ENCODE data around the gene MYRF. TPM values are rescaled to one million over a fixed set of nuclear protein-coding genes. Genes with fewer than 3 reads are reported as not detected.

MYRF gene
- total RNA-seq, 3 donors from 2014 or later (not counting 1 experiment from before 2014, with no cell fraction given), result 4.9 to 15.3 (median 7.3) TPM

- no peak overlapping the region for H3K4me3 Mint-ChIP-seq
- H3K36me3 Mint-ChIP-seq, result no peaks in the 10 kb centered on the region
- Histone ChIP-seq H3K27me3 (ENCODE audit: control insufficient read depth, insufficient read depth, low read length) (no peaks in the 10 kb centered on the region), H3K4me1 (ENCODE audit: control insufficient read depth, insufficient read depth, low read length) (peaks cover 23% of the 10 kb centered on the region), H3K9me3 (ENCODE audit: control insufficient read depth, insufficient read depth, low read length) (no peaks in the 10 kb centered on the region), H3K4me3 (ENCODE audit: low read length) (no peak overlapping the region), H3K27ac (ENCODE audit: low read length) (no peak overlapping the region), H3K36me3 (ENCODE audit: control insufficient read depth, insufficient read depth, low read length) (peaks cover 5% of the 10 kb centered on the region)
- no peaks in the 10 kb centered on the region for H3K27me3 Mint-ChIP-seq (ENCODE audit: low read depth in 2 of 2)
- WGBS (ENCODE audit: insufficient coverage), result 84% methylated on average over 9 of the region's 9 CpGs
- no peak overlapping the region for H3K27ac Mint-ChIP-seq
- no peak for ATAC-seq
- DNase-seq, result no peak
- intact Hi-C loops (cut with micrococcal nuclease), result no loop called here
- no peaks in the 10 kb centered on the region for H3K9me3 Mint-ChIP-seq
- peaks cover 8 to 21% of the 10 kb centered on the region in 2 donors for H3K4me1 Mint-ChIP-seq
- TF ChIP-seq CTCF (IDR thresholded peaks at IDR 0.05), result no peak
Observed at GRCh38 chr11:61780581-61781162, 28.2 kb downstream of the MYRF start.

- peaks cover 8% of the 10 kb centered on the region for H3K36me3 ChIP-seq (ENCODE audit: control insufficient read depth, insufficient read depth, low read length)
- DNase-seq, result no peak
- intact Hi-C loops (cut with micrococcal nuclease), result no loop called here
- peaks cover 0 to 12% of the 10 kb centered on the region in 2 donors for H3K4me1 Mint-ChIP-seq
- H3K36me3 Mint-ChIP-seq, result no peaks in the 10 kb centered on the region
- no peak overlapping the region for H3K4me3 ChIP-seq (ENCODE audit: low read length)
- no peaks in the 10 kb centered on the region for H3K27me3 ChIP-seq (ENCODE audit: control insufficient read depth, insufficient read depth, low read length)
- H3K4me1 ChIP-seq (ENCODE audit: control insufficient read depth, insufficient read depth, low read length), result peaks cover 15% of the 10 kb centered on the region
- no peak for TF ChIP-seq CTCF (IDR thresholded peaks at IDR 0.05)
- H3K27me3 Mint-ChIP-seq (ENCODE audit: low read depth in 2 of 2), result no peaks in the 10 kb centered on the region
- H3K27ac ChIP-seq (ENCODE audit: low read length), result no peak overlapping the region
- no peak overlapping the region for H3K27ac Mint-ChIP-seq
- H3K4me3 Mint-ChIP-seq, result no peak overlapping the region
- H3K9me3 Mint-ChIP-seq, result no peaks in the 10 kb centered on the region
- ATAC-seq, result no peak
- 87% methylated on average over 5 of the region's 5 CpGs for WGBS (ENCODE audit: insufficient coverage)
- no peaks in the 10 kb centered on the region for H3K9me3 ChIP-seq (ENCODE audit: control insufficient read depth, insufficient read depth, low read length)
Observed at GRCh38 chr11:61781585-61781984, 29.1 kb downstream of the MYRF start.

GRCh38 chr11:61782299-61782698 lies 29.9 kb downstream of the MYRF start:
- TF ChIP-seq CTCF (IDR thresholded peaks at IDR 0.05), result no peak
- no peaks in the 10 kb centered on the region for H3K9me3 Mint-ChIP-seq
- intact Hi-C loops (cut with micrococcal nuclease), result no loop called here
- H3K27ac Mint-ChIP-seq, result peak overlapping the region in 1 of 2 donors; percentile 16
- no peaks in the 10 kb centered on the region for H3K27me3 Mint-ChIP-seq (ENCODE audit: low read depth in 2 of 2)
- DNase-seq, result no peak
- Histone ChIP-seq H3K4me1 (ENCODE audit: control insufficient read depth, insufficient read depth, low read length) (peaks cover 8% of the 10 kb centered on the region), H3K4me3 (ENCODE audit: low read length) (no peak overlapping the region), H3K9me3 (ENCODE audit: control insufficient read depth, insufficient read depth, low read length) (no peaks in the 10 kb centered on the region), H3K36me3 (ENCODE audit: control insufficient read depth, insufficient read depth, low read length) (peaks cover 15% of the 10 kb centered on the region), H3K27ac (ENCODE audit: low read length) (no peak overlapping the region), H3K27me3 (ENCODE audit: control insufficient read depth, insufficient read depth, low read length) (no peaks in the 10 kb centered on the region)
- no peak for ATAC-seq
- 94% methylated on average over 3 of the region's 3 CpGs for WGBS (ENCODE audit: insufficient coverage)
- H3K4me1 Mint-ChIP-seq, result peaks cover 0 to 6% of the 10 kb centered on the region in 2 donors
- no peak overlapping the region for H3K4me3 Mint-ChIP-seq
- H3K36me3 Mint-ChIP-seq, result no peaks in the 10 kb centered on the region

- Histone ChIP-seq H3K4me3 (ENCODE audit: low read length) (no peak overlapping the region), H3K36me3 (ENCODE audit: control insufficient read depth, insufficient read depth, low read length) (peaks cover 20% of the 10 kb centered on the region), H3K27me3 (ENCODE audit: control insufficient read depth, insufficient read depth, low read length) (no peaks in the 10 kb centered on the region), H3K9me3 (ENCODE audit: control insufficient read depth, insufficient read depth, low read length) (no peaks in the 10 kb centered on the region), H3K27ac (ENCODE audit: low read length) (no peak overlapping the region), H3K4me1 (ENCODE audit: control insufficient read depth, insufficient read depth, low read length) (peaks cover 2% of the 10 kb centered on the region)
- intact Hi-C loops (cut with micrococcal nuclease), result no loop called here
- Mint-ChIP-seq H3K4me3 (no peak overlapping the region), H3K4me1 (peaks cover 0 to 6% of the 10 kb centered on the region in 2 donors), H3K9me3 (no peaks in the 10 kb centered on the region), H3K36me3 (no peaks in the 10 kb centered on the region), H3K27ac (no peak overlapping the region), H3K27me3 (ENCODE audit: low read depth in 2 of 2) (no peaks in the 10 kb centered on the region)
- TF ChIP-seq CTCF (IDR thresholded peaks at IDR 0.05), result no peak
- WGBS (ENCODE audit: insufficient coverage), result 96% methylated on average over 11 of the region's 11 CpGs
- no peak for ATAC-seq
- DNase-seq, result no peak
Observed at GRCh38 chr11:61782841-61783240, 30.4 kb downstream of the MYRF start.
